H9 (cell line): ENCODE data around the gene CADM1. TPM values are rescaled to one million over a fixed set of nuclear protein-coding genes. Genes with fewer than 3 reads are reported as not detected.

Experiments used
- DNase-seq: peaks from one replicate; pipeline ENCODE4 v3.0.0-alpha.2; 2017
- H2AFZ ChIP-seq: one replicate; pipeline ENCODE4 v1.6.1; 2013; ENCODE audit warnings: mild to moderate bottlenecking, low read length, control low read depth, moderate library complexity
- H2AK5ac ChIP-seq: 2 replicates; pipeline ENCODE4 v1.6.1; 2013; ENCODE audit warnings: low read length, control low read depth, mixed read lengths; ENCODE audit not compliant: insufficient read length
- H2BK120ac ChIP-seq: one replicate; pipeline ENCODE4 v1.6.1; 2013; ENCODE audit warnings: low read depth, mild to moderate bottlenecking, low read length, control low read depth, inconsistent platforms; ENCODE audit not compliant: poor library complexity, severe bottlenecking
- H2BK12ac ChIP-seq: 2 replicates; pipeline ENCODE4 v1.6.1; 2013; ENCODE audit warnings: low read length, control low read depth, mixed read lengths, low read depth; ENCODE audit not compliant: insufficient read length
- H2BK15ac ChIP-seq: 2 replicates; pipeline ENCODE4 v1.6.1; 2013; ENCODE audit warnings: low read depth, low read length, control low read depth
- H2BK20ac ChIP-seq: one replicate; pipeline ENCODE4 v1.6.1; 2013; ENCODE audit warnings: low read depth, mild to moderate bottlenecking, low read length, control low read depth, inconsistent platforms; ENCODE audit not compliant: poor library complexity, severe bottlenecking
- H2BK5ac ChIP-seq: 2 replicates; pipeline ENCODE4 v1.6.1; 2013; ENCODE audit warnings: low read length, control low read depth, mixed read lengths; ENCODE audit not compliant: insufficient read length
- H3K14ac ChIP-seq: 2 replicates; pipeline ENCODE4 v1.6.1; 2013; ENCODE audit warnings: low read length, control low read depth; ENCODE audit not compliant: insufficient read depth
- H3K18ac ChIP-seq: 2 replicates; pipeline ENCODE4 v1.6.1; 2013; ENCODE audit warnings: low read depth, mild to moderate bottlenecking, mixed read lengths, low read length, control low read depth; ENCODE audit not compliant: insufficient read length
- H3K23ac ChIP-seq: 2 replicates; pipeline ENCODE4 v1.6.1; 2013; ENCODE audit warnings: low read length, control low read depth, mixed read lengths, low read depth; ENCODE audit not compliant: insufficient read length
- H3K23me2 ChIP-seq: 2 replicates; pipeline ENCODE4 v1.6.1; 2013; ENCODE audit warnings: low read depth, mild to moderate bottlenecking, mixed read lengths, low read length, control low read depth; ENCODE audit not compliant: insufficient read length, poor library complexity, severe bottlenecking
- H3K27ac ChIP-seq: 2 replicates; pipeline ENCODE4 v1.5.1; 2013; ENCODE audit warnings: low read length, control low read depth, mixed read lengths, low read depth; ENCODE audit not compliant: insufficient read length
- H3K27me3 ChIP-seq: 2 replicates; pipeline ENCODE4 v1.6.1; 2013; ENCODE audit warnings: low read length, control low read depth, inconsistent platforms; ENCODE audit not compliant: insufficient read depth
- H3K4ac ChIP-seq: 2 replicates; pipeline ENCODE4 v1.6.1; 2013; ENCODE audit warnings: low read depth, mild to moderate bottlenecking, control low read depth, inconsistent platforms, low read length, moderate library complexity
- H3K4me1 ChIP-seq: 2 replicates; pipeline ENCODE4 v1.6.1; 2013; ENCODE audit warnings: low read length, control low read depth, inconsistent platforms; ENCODE audit not compliant: insufficient read depth
- H3K4me2 ChIP-seq: 2 replicates; pipeline ENCODE4 v1.6.1; 2013; ENCODE audit warnings: low read length, control low read depth, mixed read lengths; ENCODE audit not compliant: insufficient read length, insufficient read depth
- H3K56ac ChIP-seq: 2 replicates; pipeline ENCODE4 v1.6.1; 2013; ENCODE audit warnings: low read depth, mild to moderate bottlenecking, mixed read lengths, low read length, control low read depth; ENCODE audit not compliant: insufficient read length
- H3K79me1 ChIP-seq: 2 replicates; pipeline ENCODE4 v1.6.1; 2013; ENCODE audit warnings: low read depth, mild to moderate bottlenecking, moderate library complexity, low read length, control low read depth, inconsistent platforms; ENCODE audit not compliant: insufficient read depth, poor library complexity, severe bottlenecking
- H3K79me2 ChIP-seq: 2 replicates; pipeline ENCODE4 v1.6.1; 2013; ENCODE audit warnings: low read length, control low read depth, inconsistent platforms; ENCODE audit not compliant: insufficient read depth
- H3K9ac ChIP-seq: 2 replicates; pipeline ENCODE4 v1.6.1; 2013; ENCODE audit warnings: low read length, control low read depth, mixed read lengths; ENCODE audit not compliant: insufficient read length; ENCODE audit errors: extremely low read depth
- H3K9me3 ChIP-seq: one replicate; pipeline ENCODE4 v1.6.1; 2013; ENCODE audit warnings: low read depth, low read length, inconsistent platforms; ENCODE audit not compliant: control insufficient read depth
- H3T11ph ChIP-seq: one replicate; pipeline ENCODE4 v1.6.1; 2013; ENCODE audit warnings: mild to moderate bottlenecking, low read length, control low read depth, inconsistent platforms
- H4K20me1 ChIP-seq: one replicate; pipeline ENCODE4 v1.6.1; 2013; ENCODE audit not compliant: control insufficient read depth, insufficient read length, insufficient read depth
- H4K5ac ChIP-seq: 2 replicates; pipeline ENCODE4 v1.6.1; 2013; ENCODE audit warnings: low read depth, mild to moderate bottlenecking, mixed read lengths, low read length, control low read depth; ENCODE audit not compliant: insufficient read length
- H4K8ac ChIP-seq: replicated peaks from 2 replicates; pipeline ENCODE4 v1.6.1; 2013; ENCODE audit warnings: low read length, control low read depth, mixed read lengths, low read depth; ENCODE audit not compliant: insufficient read length
- H4K91ac ChIP-seq: 2 replicates; pipeline ENCODE4 v1.6.1; 2013; ENCODE audit warnings: low read depth, mild to moderate bottlenecking, moderate library complexity, mixed read lengths, low read length, control low read depth; ENCODE audit not compliant: insufficient read length
- H3K27ac Mint-ChIP-seq, 3 experiments: 2 replicates in 2 of 3; 3 replicates in 1 of 3; pipeline ENCODE4 v1.8.0; 2020 to 2021; ENCODE audit warnings: mixed read lengths in 3 of 3, mild to moderate bottlenecking in 1 of 3, moderate library complexity in 1 of 3
- H3K27me3 Mint-ChIP-seq: 2 replicates; pipeline ENCODE4 v1.8.0; 2021; ENCODE audit warnings: low read depth, mild to moderate bottlenecking, moderate library complexity, mixed read lengths
- H3K36me3 Mint-ChIP-seq, 3 experiments: 2 replicates in 2 of 3; 3 replicates in 1 of 3; pipeline ENCODE4 v1.8.0; 2020 to 2021; ENCODE audit warnings: low read depth in 3 of 3, mixed read lengths in 3 of 3; ENCODE audit not compliant: insufficient read depth in 1 of 3
- H3K4me1 Mint-ChIP-seq, 2 experiments: 2 replicates each; pipeline ENCODE4 v1.8.0; 2020; ENCODE audit warnings: mixed read lengths in 2 of 2
- H3K4me3 Mint-ChIP-seq, 2 experiments: 2 replicates in 1 of 2; 3 replicates in 1 of 2; pipeline ENCODE4 v1.8.0; 2020 to 2021; ENCODE audit warnings: mild to moderate bottlenecking in 2 of 2, mixed read lengths in 2 of 2, moderate library complexity in 1 of 2
- H3K9me3 Mint-ChIP-seq, 2 experiments: 2 replicates in 1 of 2; 3 replicates in 1 of 2; pipeline ENCODE4 v1.8.0; 2020; ENCODE audit warnings: mild to moderate bottlenecking in 2 of 2, mixed read lengths in 2 of 2, moderate library complexity in 1 of 2
- CTCF ChIP-seq: fragments of 200-600 bp; sonication (generic); conservative IDR thresholded peaks from 3 replicates; pipeline ENCODE4 v1.8.0; 2021; ENCODE audit warnings: antibody characterized with exemption, mild to moderate bottlenecking
- WGBS: extraction: QIAGEN DNeasy Blood & Tissue Kit; methylation state at CpG from one replicate; pipeline ENCODE4 v1.1.7; 2013; ENCODE audit warnings: missing lambda C conversion rate, low lambda C conversion rate, mixed read lengths; ENCODE audit not compliant: insufficient read length; ENCODE audit errors: extremely low coverage; 5-methylcytosine and 5-hydroxymethylcytosine counted together
- total RNA-seq: library from RNA; stranded (reverse); gene quantifications from 2 replicates; pipeline ENCODE4 v1.2.1, GENCODE V29; 2021

CADM1 gene
- total RNA-seq, 1 experiment from 2014 or later, result 11.9 TPM

GRCh38 chr11:115220911-115221310, 283.3 kb downstream of the CADM1 start:
- no peak overlapping the region for H3K4me2 ChIP-seq
- H3K23me2 ChIP-seq, result no peaks in the 10 kb centered on the region
- no peak overlapping the region for H3K9ac ChIP-seq
- H3K4ac ChIP-seq, result no peak overlapping the region
- H3K36me3 Mint-ChIP-seq, result no peaks in the 10 kb centered on the region
- H3K56ac ChIP-seq, result no peak overlapping the region
- H3K4me1 Mint-ChIP-seq, result peaks cover 34 to 42% of the 10 kb centered on the region in 2 experiments
- H3K4me3 Mint-ChIP-seq, result no peak overlapping the region
- H2AK5ac ChIP-seq, result no peak overlapping the region
- H3K27ac ChIP-seq, result no peak overlapping the region
- no peak overlapping the region for H2BK15ac ChIP-seq
- H4K8ac ChIP-seq, result no peak overlapping the region
- no peak overlapping the region for H3K14ac ChIP-seq
- no peak overlapping the region for H2AFZ ChIP-seq
- no peaks in the 10 kb centered on the region for H3K27me3 Mint-ChIP-seq
- no peak overlapping the region for H3K18ac ChIP-seq
- H2BK120ac ChIP-seq, result no peak overlapping the region
- DNase-seq, result no peak
- no peak for TF ChIP-seq CTCF
- H2BK20ac ChIP-seq, result no peak overlapping the region
- no peaks in the 10 kb centered on the region for H3K27me3 ChIP-seq
- H2BK5ac ChIP-seq, result no peak overlapping the region
- H3K27ac Mint-ChIP-seq, result no peak overlapping the region
- no peak overlapping the region for H3K23ac ChIP-seq
- H3K79me1 ChIP-seq, result no peaks in the 10 kb centered on the region
- WGBS, result no CpG with 5 or more reads among the region's 4 CpGs
- H3K79me2 ChIP-seq, result no peaks in the 10 kb centered on the region
- H3K4me1 ChIP-seq, result peaks cover 7% of the 10 kb centered on the region; the same call in 1 of the 2 replicates
- no peaks in the 10 kb centered on the region for H3K9me3 Mint-ChIP-seq
- no peak overlapping the region for H4K91ac ChIP-seq
- H3K9me3 ChIP-seq, result no peaks in the 10 kb centered on the region
- no peaks in the 10 kb centered on the region for H4K20me1 ChIP-seq
- no peak overlapping the region for H2BK12ac ChIP-seq
- H3T11ph ChIP-seq, result no peak overlapping the region
- H4K5ac ChIP-seq, result no peak overlapping the region
